Measurements from ENCODE around the gene TDRD12.

DNA sequence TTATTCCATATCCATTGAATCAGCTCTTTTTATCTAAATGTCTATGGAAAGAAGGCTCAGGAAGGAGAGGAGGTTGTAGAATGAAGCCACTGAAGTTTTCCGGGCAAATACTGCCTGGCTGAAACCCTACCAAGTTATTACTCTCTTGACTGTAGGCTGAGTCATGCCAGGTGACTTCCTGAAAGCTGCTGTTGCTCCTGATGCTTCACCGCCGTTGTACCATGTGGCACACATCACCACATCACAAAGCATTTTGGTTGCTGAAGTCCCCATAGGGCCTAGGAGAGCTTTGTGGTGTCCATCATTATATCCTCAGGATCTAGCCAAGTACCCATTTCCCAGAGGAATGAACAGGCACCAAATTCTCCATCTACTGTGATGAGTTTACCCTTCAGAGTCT lies 11.1 kb upstream of the TDRD12 start:
- TF ChIP-seq, protein P1, sequence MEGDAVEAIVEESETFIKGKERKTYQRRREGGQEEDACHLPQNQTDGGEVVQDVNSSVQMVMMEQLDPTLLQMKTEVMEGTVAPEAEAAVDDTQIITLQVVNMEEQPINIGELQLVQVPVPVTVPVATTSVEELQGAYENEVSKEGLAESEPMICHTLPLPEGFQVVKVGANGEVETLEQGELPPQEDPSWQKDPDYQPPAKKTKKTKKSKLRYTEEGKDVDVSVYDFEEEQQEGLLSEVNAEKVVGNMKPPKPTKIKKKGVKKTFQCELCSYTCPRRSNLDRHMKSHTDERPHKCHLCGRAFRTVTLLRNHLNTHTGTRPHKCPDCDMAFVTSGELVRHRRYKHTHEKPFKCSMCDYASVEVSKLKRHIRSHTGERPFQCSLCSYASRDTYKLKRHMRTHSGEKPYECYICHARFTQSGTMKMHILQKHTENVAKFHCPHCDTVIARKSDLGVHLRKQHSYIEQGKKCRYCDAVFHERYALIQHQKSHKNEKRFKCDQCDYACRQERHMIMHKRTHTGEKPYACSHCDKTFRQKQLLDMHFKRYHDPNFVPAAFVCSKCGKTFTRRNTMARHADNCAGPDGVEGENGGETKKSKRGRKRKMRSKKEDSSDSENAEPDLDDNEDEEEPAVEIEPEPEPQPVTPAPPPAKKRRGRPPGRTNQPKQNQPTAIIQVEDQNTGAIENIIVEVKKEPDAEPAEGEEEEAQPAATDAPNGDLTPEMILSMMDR (IDR thresholded peaks at IDR 0.05; ENCODE audit: insufficient read depth, low read length, poor library complexity, severe bottlenecking): no peak
- no peak for TF ChIP-seq EZH2phosphoT487 (conservative IDR thresholded peaks at IDR 0.05; ENCODE audit: low read length)

Measured in SU-DHL-6 (cell line).